PC-9 (cell line): ENCODE data around the gene CPNE4.

Experiments used
- EZH2 ChIP-seq: fragments of 200-600 bp; sonication (generic); IDR thresholded peaks from 2 replicates; pipeline ENCODE4 v1.8.0; 2017; ENCODE audit warnings: antibody characterized with exemption, low read depth
- TF ChIP-seq, protein P1 (sequence below): fragments of 200-600 bp; sonication (generic); conservative IDR thresholded peaks from 2 replicates; pipeline ENCODE4 v1.6.1; 2017; ENCODE audit warnings: mixed run types, antibody characterized with exemption, mild to moderate bottlenecking, moderate library complexity

DNA sequence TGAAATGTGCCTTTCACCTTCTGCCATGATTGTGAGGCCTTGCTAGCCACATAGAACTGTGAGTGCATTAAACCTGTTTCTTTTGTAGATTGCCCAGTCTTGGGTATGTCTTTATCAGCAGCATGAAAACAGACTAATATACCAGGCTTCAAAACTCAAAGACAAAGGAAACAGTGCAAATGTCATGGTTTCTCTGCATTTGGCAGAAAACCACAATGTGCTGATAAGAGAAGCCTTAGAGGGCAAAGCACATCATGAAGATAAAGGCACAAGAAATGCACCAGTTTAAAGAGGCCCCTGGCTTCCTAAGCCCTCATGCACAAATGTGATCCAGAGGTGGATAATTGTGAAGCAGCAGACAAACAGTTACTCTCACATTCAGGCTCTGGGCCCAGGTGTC is 259.2 kb downstream of the CPNE4 start:
- TF ChIP-seq, protein P1, sequence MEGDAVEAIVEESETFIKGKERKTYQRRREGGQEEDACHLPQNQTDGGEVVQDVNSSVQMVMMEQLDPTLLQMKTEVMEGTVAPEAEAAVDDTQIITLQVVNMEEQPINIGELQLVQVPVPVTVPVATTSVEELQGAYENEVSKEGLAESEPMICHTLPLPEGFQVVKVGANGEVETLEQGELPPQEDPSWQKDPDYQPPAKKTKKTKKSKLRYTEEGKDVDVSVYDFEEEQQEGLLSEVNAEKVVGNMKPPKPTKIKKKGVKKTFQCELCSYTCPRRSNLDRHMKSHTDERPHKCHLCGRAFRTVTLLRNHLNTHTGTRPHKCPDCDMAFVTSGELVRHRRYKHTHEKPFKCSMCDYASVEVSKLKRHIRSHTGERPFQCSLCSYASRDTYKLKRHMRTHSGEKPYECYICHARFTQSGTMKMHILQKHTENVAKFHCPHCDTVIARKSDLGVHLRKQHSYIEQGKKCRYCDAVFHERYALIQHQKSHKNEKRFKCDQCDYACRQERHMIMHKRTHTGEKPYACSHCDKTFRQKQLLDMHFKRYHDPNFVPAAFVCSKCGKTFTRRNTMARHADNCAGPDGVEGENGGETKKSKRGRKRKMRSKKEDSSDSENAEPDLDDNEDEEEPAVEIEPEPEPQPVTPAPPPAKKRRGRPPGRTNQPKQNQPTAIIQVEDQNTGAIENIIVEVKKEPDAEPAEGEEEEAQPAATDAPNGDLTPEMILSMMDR, result no peak
- TF ChIP-seq EZH2, result no peak
